H1 (cell line): ENCODE results near the gene B3GLCT. TPM values are rescaled to one million over a fixed set of nuclear protein-coding genes. Genes with fewer than 3 reads are reported as not detected.

Experiments used
- CTCF ChIA-PET: fragments of 300-600 bp; sonication (Branson Sonifier 250); formaldehyde crosslinking; loops from one replicate; lab custom pipeline; 2021; ENCODE audit not compliant: partially characterized antibody; lab: Charles Lee
- POLR2A ChIA-PET: fragments of 300-600 bp; sonication (Branson Sonifier 250); formaldehyde crosslinking; loops from one replicate; lab custom pipeline; 2021; ENCODE audit warnings: inconsistent platforms; ENCODE audit not compliant: partially characterized antibody; lab: Charles Lee
- DNase-seq, 2 experiments: peaks; one replicate each; pipeline versions ENCODE4 v3.0.0 to v3.0.0-alpha.2; 2010 to 2022; ENCODE audit warnings: low spot score in 2 of 2, low read depth in 1 of 2, mixed read lengths in 1 of 2
- FAIRE-seq: peaks from 2 replicates; lab custom pipeline; 2011; peaks lifted over from hg19 to GRCh38; lab: Jason Lieb, UNC
- H2AFZ ChIP-seq: 2 replicates; pipeline ENCODE4 v1.8.1; 2012; ENCODE audit warnings: low read length, inconsistent platforms
- H2AK5ac ChIP-seq: 2 replicates; pipeline ENCODE4 v1.6.1; 2013; ENCODE audit warnings: low read depth, low read length
- H2BK120ac ChIP-seq: replicated peaks from 2 replicates; pipeline ENCODE3; 2013; ENCODE audit warnings: low read depth, low read length, inconsistent platforms
- H2BK12ac ChIP-seq: 2 replicates; pipeline ENCODE4 v1.6.1; 2013; ENCODE audit warnings: low read depth, low read length
- H2BK15ac ChIP-seq: 2 replicates; pipeline ENCODE4 v1.6.1; 2013; ENCODE audit warnings: low read length
- H2BK20ac ChIP-seq: 2 replicates; pipeline ENCODE4 v1.6.1; 2013; ENCODE audit warnings: low read length
- H2BK5ac ChIP-seq: 2 replicates; pipeline ENCODE4 v1.6.1; 2013; ENCODE audit warnings: low read depth, low read length
- H3K14ac ChIP-seq: 2 replicates; pipeline ENCODE4 v1.6.1; 2013; ENCODE audit warnings: inconsistent platforms; ENCODE audit not compliant: insufficient read length
- H3K18ac ChIP-seq: 2 replicates; pipeline ENCODE4 v1.6.1; 2013; ENCODE audit warnings: low read length; ENCODE audit errors: extremely low read depth
- H3K23ac ChIP-seq: 2 replicates; pipeline ENCODE4 v1.6.1; 2013; ENCODE audit warnings: inconsistent platforms; ENCODE audit not compliant: insufficient read length
- H3K23me2 ChIP-seq: 2 replicates; pipeline ENCODE4 v1.6.1; 2013; ENCODE audit warnings: low read depth, low read length
- H3K27ac ChIP-seq: 2 replicates; pipeline ENCODE4 v1.6.1; 2011; ENCODE audit warnings: low read depth, low read length, inconsistent platforms
- H3K27me3 ChIP-seq, 4 experiments: replicated peaks in 1 of 4; 1 replicate in 1 of 4; 2 replicates in 3 of 4; pipeline versions ENCODE4 v1.6.1 to v1.8.1; 2011 to 2013; ENCODE audit warnings: low read length in 3 of 4, mild to moderate bottlenecking in 3 of 4, inconsistent platforms in 2 of 4, mixed read lengths in 2 of 4, moderate library complexity in 1 of 4; ENCODE audit not compliant: control insufficient read depth in 3 of 4, insufficient read depth in 3 of 4; ENCODE audit errors: extremely low read depth in 1 of 4
- H3K36me3 ChIP-seq, 4 experiments: 2 replicates each; pipeline versions ENCODE4 v1.6.1 to v1.8.1; 2011 to 2013; ENCODE audit warnings: mild to moderate bottlenecking in 4 of 4, low read length in 3 of 4, moderate library complexity in 2 of 4, control low read depth in 1 of 4, inconsistent platforms in 1 of 4; ENCODE audit not compliant: insufficient read depth in 4 of 4, control insufficient read depth in 2 of 4
- H3K4ac ChIP-seq: replicated peaks from 2 replicates; pipeline ENCODE3; 2013; ENCODE audit warnings: low read length, low read depth, mixed read lengths, inconsistent platforms; ENCODE audit not compliant: insufficient read length
- H3K4me1 ChIP-seq, 4 experiments: replicated peaks in 1 of 4; 1 replicate in 1 of 4; 2 replicates in 3 of 4; pipeline versions ENCODE4 v1.6.1 to v1.8.1; 2011 to 2013; ENCODE audit warnings: low read length in 3 of 4, inconsistent platforms in 2 of 4, mixed read lengths in 1 of 4; ENCODE audit not compliant: insufficient read depth in 4 of 4, control insufficient read depth in 3 of 4
- H3K4me2 ChIP-seq, 2 experiments: 2 replicates each; pipeline versions ENCODE4 v1.6.1 to v1.8.1; 2011 to 2013; ENCODE audit warnings: low read depth in 2 of 2, low read length in 2 of 2, control low read depth in 1 of 2, inconsistent platforms in 1 of 2, mild to moderate bottlenecking in 1 of 2; ENCODE audit not compliant: insufficient read depth in 1 of 2
- H3K4me3 ChIP-seq, 4 experiments: fragments of 200-600, 300-600 bp in 1 of 4; sonication (generic), shearing (Covaris generic), sonication (Bioruptor Twin) in 1 of 4; 2 replicates each; pipeline versions ENCODE4 v1.5.1 to v1.8.1; 2011 to 2016; ENCODE audit warnings: low read length in 4 of 4, low read depth in 3 of 4, control low read depth in 2 of 4, inconsistent platforms in 2 of 4, mild to moderate bottlenecking in 2 of 4, mixed read lengths in 1 of 4, moderate library complexity in 1 of 4; ENCODE audit not compliant: insufficient read depth in 2 of 4; ENCODE audit errors: extremely low read depth in 1 of 4
- H3K56ac ChIP-seq: replicated peaks from 2 replicates; pipeline ENCODE3; 2013; ENCODE audit warnings: low read depth, mild to moderate bottlenecking, mixed read lengths, low read length, inconsistent platforms; ENCODE audit not compliant: insufficient read length
- H3K79me1 ChIP-seq: 2 replicates; pipeline ENCODE4 v1.6.1; 2013; ENCODE audit warnings: low read depth, low read length, control low read depth
- H3K79me2 ChIP-seq, 2 experiments: 2 replicates each; pipeline versions ENCODE4 v1.6.1 to v1.8.1; 2012 to 2013; ENCODE audit warnings: low read length in 2 of 2, mild to moderate bottlenecking in 2 of 2, inconsistent platforms in 1 of 2; ENCODE audit not compliant: insufficient read depth in 2 of 2, control insufficient read depth in 1 of 2
- H3K9ac ChIP-seq, 4 experiments: replicated peaks in 1 of 4; 1 replicate in 1 of 4; 2 replicates in 3 of 4; pipeline versions ENCODE4 v1.6.1 to v1.8.1; 2011 to 2013; ENCODE audit warnings: low read depth in 3 of 4, low read length in 3 of 4, control low read depth in 2 of 4, mild to moderate bottlenecking in 2 of 4, moderate library complexity in 2 of 4, inconsistent platforms in 1 of 4; ENCODE audit errors: extremely low read depth in 1 of 4
- H3K9me3 ChIP-seq, 2 experiments: 2 replicates each; pipeline versions ENCODE4 v1.6.1 to v1.8.1; 2012 to 2013; ENCODE audit warnings: mild to moderate bottlenecking in 2 of 2, moderate library complexity in 2 of 2, control low read depth in 1 of 2, inconsistent platforms in 1 of 2, low read depth in 1 of 2, low read length in 1 of 2, mixed read lengths in 1 of 2; ENCODE audit not compliant: insufficient read depth in 2 of 2
- H4K20me1 ChIP-seq, 2 experiments: replicated peaks in 1 of 2; 2 replicates each; pipeline versions ENCODE3 to v1.8.1; 2011 to 2013; ENCODE audit warnings: inconsistent platforms in 2 of 2, low read length in 2 of 2, mild to moderate bottlenecking in 1 of 2; ENCODE audit not compliant: insufficient read depth in 2 of 2, control insufficient read depth in 1 of 2
- H4K5ac ChIP-seq: 2 replicates; pipeline ENCODE4 v1.6.1; 2013; ENCODE audit warnings: low read length, low read depth, mixed read lengths, inconsistent platforms; ENCODE audit not compliant: insufficient read length
- H4K8ac ChIP-seq: 2 replicates; pipeline ENCODE4 v1.8.0; 2013; ENCODE audit warnings: mild to moderate bottlenecking, moderate library complexity, low read length, inconsistent platforms; ENCODE audit not compliant: insufficient read depth; ENCODE audit errors: extremely low read depth
- H4K91ac ChIP-seq: replicated peaks from 2 replicates; pipeline ENCODE3; 2013; ENCODE audit warnings: low read length, mixed read lengths, inconsistent platforms; ENCODE audit not compliant: insufficient read length
- BACH1 ChIP-seq: IDR thresholded peaks from 2 replicates; pipeline ENCODE4 v1.6.1; 2012; ENCODE audit warnings: low read length, improper control_type of control experiment
- BCL11A ChIP-seq, 2 experiments: IDR thresholded peaks; one replicate each; pipeline ENCODE4 v1.6.1; 2011; ENCODE audit warnings: low read depth in 2 of 2, low read length in 2 of 2, mild to moderate bottlenecking in 2 of 2
- CBX5 ChIP-seq: fragments of 300-800, 300-1000 bp; sonication (generic); IDR thresholded peaks from 2 replicates; pipeline ENCODE4 v1.7.1; 2016; ENCODE audit warnings: antibody characterized with exemption, low read length, low read depth
- CEBPB ChIP-seq: IDR thresholded peaks from 2 replicates; pipeline ENCODE4 v1.6.1; 2012; ENCODE audit warnings: low read depth, low read length
- JUN ChIP-seq: IDR thresholded peaks from 2 replicates; pipeline ENCODE4 v1.6.1; 2011; ENCODE audit warnings: low read depth, mild to moderate bottlenecking, improper control_type of control experiment, low read length
- JUND ChIP-seq: IDR thresholded peaks from 2 replicates; pipeline ENCODE4 v1.6.1; 2011; ENCODE audit warnings: mild to moderate bottlenecking, improper control_type of control experiment, low read length
- KDM5A ChIP-seq: fragments of 200-600 bp; IDR thresholded peaks from 2 replicates; pipeline ENCODE4 v1.7.1; 2012; ENCODE audit warnings: mild to moderate bottlenecking, low read length, inconsistent platforms, mixed read lengths
- MAFK ChIP-seq: IDR thresholded peaks from 2 replicates; pipeline ENCODE4 v1.6.1; 2012; ENCODE audit warnings: low read depth, mild to moderate bottlenecking, improper control_type of control experiment, low read length
- RAD21 ChIP-seq, 2 experiments: IDR thresholded peaks in 1 of 2; conservative IDR thresholded peaks in 1 of 2; 2 replicates each; pipeline ENCODE4 v1.6.1; 2011; ENCODE audit warnings: low read depth in 2 of 2, low read length in 2 of 2, improper control_type of control experiment in 1 of 2, inconsistent platforms in 1 of 2, mild to moderate bottlenecking in 1 of 2, moderate library complexity in 1 of 2
- RXRA ChIP-seq: IDR thresholded peaks from 2 replicates; pipeline ENCODE4 v1.6.1; 2011; ENCODE audit warnings: low read depth, mild to moderate bottlenecking, low read length, moderate library complexity; ENCODE audit not compliant: insufficient read depth
- SAP30 ChIP-seq: fragments of 300-600 bp; sonication (generic); IDR thresholded peaks from 2 replicates; pipeline ENCODE4 v1.7.1; 2012; ENCODE audit warnings: low read length, moderate library complexity, mild to moderate bottlenecking, inconsistent platforms; ENCODE audit not compliant: insufficient read depth, insufficient replicate concordance
- SP2 ChIP-seq: IDR thresholded peaks from 2 replicates; pipeline ENCODE4 v1.6.1; 2012; ENCODE audit warnings: mild to moderate bottlenecking, low read length, inconsistent platforms
- TCF12 ChIP-seq: IDR thresholded peaks from 2 replicates; pipeline ENCODE4 v1.6.1; 2011; ENCODE audit warnings: low read depth, mild to moderate bottlenecking, low read length
- WGBS, 2 experiments: shearing (Covaris generic) in 1 of 2; methylation state at CpG; one replicate each; pipeline versions ENCODE4 v1.1.6 to v1.1.7; 2013 to 2015; ENCODE audit warnings: low lambda C conversion rate in 2 of 2, mixed read lengths in 2 of 2, inconsistent platforms in 1 of 2, low coverage in 1 of 2, missing lambda C conversion rate in 1 of 2; ENCODE audit not compliant: insufficient replicate concordance in 2 of 2, insufficient coverage in 1 of 2, insufficient read length in 1 of 2; ENCODE audit errors: extremely low coverage in 1 of 2, missing lambda C conversion rate in 1 of 2; 5-methylcytosine and 5-hydroxymethylcytosine counted together
- polyA plus RNA-seq, 7 experiments: library from polyadenylated mRNA; depleted of rRNA in 3 of 7; stranded (reverse) in 5 of 7; unstranded in 2 of 7; fragments of >200 nt in 5 of 7; fragments of 200-250 nt in 2 of 7; gene quantifications; 1 replicate in 5 of 7; 2 replicates in 1 of 7; 4 replicates in 1 of 7; pipeline versions ENCODE4 v1.2.1 to v1.2.3, GENCODE V29; 2011 to 2013; ENCODE audit warnings: missing spikeins in 2 of 7, mixed read lengths in 2 of 7
- total RNA-seq: library from RNA; stranded (reverse); fragmentation: NEBNext Ultra II Directional; extraction: Animal tissue kit (Norgen Biotek cat#: 25700); gene quantifications from 2 replicates; pipeline ENCODE4 v1.2.1, GENCODE V29; 2021

The B3GLCT gene
- total and polyA plus RNA-seq, 2 of the 8 experiments (the other 6 are each of a cell fraction or from before 2014, with no cell fraction given): 1.5 to 4.1 TPM

DNA sequence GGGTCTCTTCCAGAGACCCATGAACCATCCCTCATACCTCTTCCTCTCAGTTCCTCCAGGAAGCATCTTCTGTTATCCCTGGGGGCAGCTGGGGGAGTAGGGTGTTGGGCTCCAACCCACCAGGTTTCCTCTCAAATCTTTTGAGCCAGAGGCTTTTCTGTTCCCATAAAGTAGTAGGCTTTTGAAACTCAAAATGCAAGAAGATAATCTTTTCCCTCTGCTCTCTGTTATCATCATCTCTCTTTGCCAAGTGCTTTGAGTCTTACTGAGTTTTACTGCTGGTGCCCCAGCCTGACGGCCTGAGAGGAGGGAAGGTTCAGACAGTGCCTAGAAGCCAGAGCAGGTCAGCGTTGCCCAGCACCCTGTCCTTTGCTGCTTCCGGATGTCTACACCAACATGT, 157.2 kb downstream of the B3GLCT start:
- H3K27me3 ChIP-seq: no peaks in the 10 kb centered on the region
- no peak overlapping the region for H2BK5ac ChIP-seq
- no peak for DNase-seq
- CTCF ChIA-PET: no interaction called here
- FAIRE-seq: no peak
- H3K9ac ChIP-seq: no peak overlapping the region
- peaks cover 32 to 33% of the 10 kb centered on the region in 2 experiments for H3K9me3 ChIP-seq
- no peak overlapping the region for H2AK5ac ChIP-seq
- no peak overlapping the region for H3K18ac ChIP-seq
- H3K23me2 ChIP-seq: no peaks in the 10 kb centered on the region
- no peak overlapping the region for H4K8ac ChIP-seq
- no peak overlapping the region for H3K23ac ChIP-seq
- H2BK20ac ChIP-seq: no peak overlapping the region
- no peak overlapping the region for H2BK15ac ChIP-seq
- H3K14ac ChIP-seq: no peak overlapping the region
- H2BK12ac ChIP-seq: no peak overlapping the region
- H3K56ac ChIP-seq: no peak overlapping the region
- no peaks in the 10 kb centered on the region for H3K79me2 ChIP-seq
- no peaks in the 10 kb centered on the region for H3K36me3 ChIP-seq
- no peak overlapping the region for H3K4me3 ChIP-seq
- H3K79me1 ChIP-seq: no peaks in the 10 kb centered on the region
- POLR2A ChIA-PET: no interaction called here
- H4K5ac ChIP-seq: no peak overlapping the region
- no peak overlapping the region for H4K91ac ChIP-seq
- no peak overlapping the region for H3K4ac ChIP-seq
- H4K20me1 ChIP-seq: no peaks in the 10 kb centered on the region
- 91% methylated on average over 3 of the region's 3 CpGs; no CpG with 5 or more reads in 1 of the 2 experiments for WGBS, 2 experiments
- no peak overlapping the region for H3K27ac ChIP-seq
- H3K4me1 ChIP-seq: no peaks in the 10 kb centered on the region
- H3K4me2 ChIP-seq: no peak overlapping the region
- no peak overlapping the region for H2AFZ ChIP-seq
- no peak overlapping the region for H2BK120ac ChIP-seq
- TF ChIP-seq SAP30 (no peak), SP2 (no peak), MAFK (no peak), BACH1 (no peak), BCL11A (IDR thresholded peaks at IDR 0.05; ENCODE audit: low read depth in 2 of 2, low read length in 2 of 2) (no peak), TCF12 (no peak), JUN (no peak), RXRA (no peak), CEBPB (no peak), CBX5 (no peak), JUND (no peak), RAD21 (IDR thresholded peaks at IDR 0.05 in 1 of 2, conservative IDR thresholded peaks at IDR 0.05 in 1 of 2; ENCODE audit: low read depth in 2 of 2, low read length in 2 of 2) (no peak), KDM5A (no peak)
